Stimulated activated CD8-positive, alpha-beta memory T cell treated with anti-CD3 and anti-CD28 coated beads, Interleukin-2, amount 100 ng/mL, for 48 hours (primary cell): ENCODE data around the gene MYO15A.

Experiments used
- DNase-seq, 2 donors: peaks; one replicate each; pipeline ENCODE4 v3.0.0-alpha.2; 2020; ENCODE audit warnings: low read depth in 2 of 2

MYO15A gene

DNA sequence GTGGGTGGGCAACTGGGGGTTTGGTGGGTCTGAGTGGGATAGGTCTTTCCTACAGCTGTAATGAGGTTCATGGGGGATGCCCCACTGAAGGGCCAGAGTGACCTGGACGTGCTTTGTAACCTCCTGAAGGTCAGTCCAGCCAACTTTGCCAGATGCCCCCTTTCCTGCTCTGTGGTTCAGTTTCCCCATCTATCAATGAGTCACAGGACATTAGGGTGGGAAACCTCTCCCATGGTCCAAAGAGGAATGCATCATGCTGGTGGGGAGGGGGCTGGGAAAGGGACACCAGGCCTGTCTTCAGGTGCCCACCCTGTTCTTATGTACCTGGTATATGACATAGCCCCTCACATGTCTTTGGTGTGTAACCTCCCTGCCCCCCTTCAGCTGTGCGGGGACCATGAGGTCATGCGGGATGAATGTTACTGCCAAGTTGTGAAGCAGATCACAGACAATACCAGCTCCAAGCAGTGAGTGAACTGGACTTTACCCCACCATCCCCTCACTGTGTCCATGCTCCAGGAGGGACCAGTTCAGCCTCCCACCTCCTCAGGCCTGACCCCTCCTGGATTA is 51.1 kb downstream of the MYO15A start:
- DNase-seq = no peak

DNA sequence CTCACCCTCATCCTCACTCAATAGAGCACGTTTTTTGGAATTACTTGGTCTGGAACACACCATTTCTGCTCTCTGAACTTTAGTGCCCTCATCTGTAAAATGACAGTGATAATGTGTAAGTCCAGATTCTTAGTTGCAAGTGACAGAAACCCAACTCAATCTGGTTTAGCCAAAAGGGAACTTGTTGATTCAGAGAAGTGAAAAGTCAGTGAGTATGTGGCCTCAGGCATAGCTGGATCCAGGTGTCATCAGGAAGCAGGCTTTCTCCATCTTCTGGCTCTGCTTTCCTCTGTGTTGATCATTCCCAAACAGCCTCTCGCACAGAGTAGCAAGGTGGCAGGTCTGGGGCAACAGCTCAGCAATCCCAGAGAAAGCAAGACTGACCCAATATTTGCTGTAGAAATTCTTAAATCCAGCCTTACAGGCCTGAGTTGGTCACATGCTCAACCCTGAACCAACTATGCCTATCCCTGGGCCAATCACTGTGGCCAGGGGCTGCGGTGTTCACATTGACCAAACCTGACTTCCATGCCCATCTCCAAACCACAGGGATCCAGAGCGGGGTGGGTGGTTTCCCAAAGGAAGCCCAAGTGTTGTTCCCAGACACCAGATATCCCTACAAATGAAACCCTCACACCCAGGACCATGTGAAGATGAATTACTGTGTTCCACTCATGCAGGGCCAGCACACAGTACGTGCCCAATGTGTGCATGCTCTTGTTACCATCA is 51.7 kb downstream of the MYO15A start:
- no peak for DNase-seq

DNA sequence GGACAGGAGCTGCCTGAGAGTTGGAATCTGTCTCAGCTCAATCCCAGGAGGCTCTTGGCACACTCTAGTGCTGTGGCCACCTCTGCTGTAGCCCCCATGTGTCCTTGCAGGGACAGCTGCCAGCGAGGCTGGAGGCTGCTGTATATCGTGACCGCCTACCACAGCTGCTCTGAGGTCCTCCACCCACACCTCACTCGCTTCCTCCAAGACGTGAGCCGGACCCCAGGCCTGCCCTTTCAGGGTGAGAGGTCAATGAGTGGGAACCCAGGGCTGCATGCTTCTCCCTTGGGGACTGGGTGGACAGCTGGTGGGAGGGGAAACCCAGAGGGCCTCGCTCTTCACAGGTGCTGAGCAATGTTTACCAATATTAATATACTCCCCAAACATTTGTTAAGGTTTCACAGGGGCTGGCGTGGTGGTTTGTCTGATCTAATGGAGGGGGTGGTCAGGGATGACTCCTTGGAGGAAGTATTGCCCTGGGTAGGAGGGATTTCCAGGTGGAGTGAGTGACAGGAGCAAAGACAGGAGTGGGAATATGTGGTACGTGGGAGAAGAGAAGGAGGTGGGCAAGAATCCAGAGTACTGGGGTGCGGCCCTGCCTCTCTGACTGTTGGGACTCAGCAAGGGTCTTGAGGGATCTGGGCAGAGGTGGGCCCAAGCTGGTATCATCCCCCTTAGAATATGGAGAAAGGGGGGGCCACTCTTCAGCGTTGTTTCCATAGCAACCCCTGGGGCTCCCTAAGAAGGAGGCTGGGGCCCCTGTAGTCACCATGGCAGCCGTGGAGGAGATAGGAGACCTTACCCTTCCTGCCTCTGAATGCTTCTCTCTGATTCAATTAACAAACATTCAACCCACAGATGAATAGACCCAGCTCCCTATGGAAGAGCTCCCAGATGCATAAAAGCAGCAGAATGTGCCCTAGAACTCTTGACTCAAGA is 52.9 kb downstream of the MYO15A start:
- DNase-seq = no peak

DNA sequence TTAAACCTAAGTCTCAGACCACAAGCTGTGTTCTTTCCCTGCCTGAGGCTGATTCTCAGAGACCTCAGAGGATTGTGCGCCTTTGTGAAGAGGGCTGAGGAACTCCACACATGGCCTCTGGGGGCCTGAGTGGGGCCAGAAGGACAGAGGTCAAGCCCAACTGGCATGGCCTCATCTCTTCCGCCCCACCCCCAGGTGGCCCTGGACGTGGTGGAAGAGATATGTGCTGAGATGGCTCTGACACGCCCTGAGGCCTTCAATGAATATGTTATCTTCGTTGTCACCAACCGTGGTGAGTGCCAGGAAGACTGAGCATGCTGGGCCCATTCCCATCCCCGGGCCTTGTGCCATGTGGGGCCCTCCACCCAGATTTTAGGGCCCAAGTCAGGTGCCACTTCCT is 55.0 kb downstream of the MYO15A start:
- DNase-seq = no peak

DNA sequence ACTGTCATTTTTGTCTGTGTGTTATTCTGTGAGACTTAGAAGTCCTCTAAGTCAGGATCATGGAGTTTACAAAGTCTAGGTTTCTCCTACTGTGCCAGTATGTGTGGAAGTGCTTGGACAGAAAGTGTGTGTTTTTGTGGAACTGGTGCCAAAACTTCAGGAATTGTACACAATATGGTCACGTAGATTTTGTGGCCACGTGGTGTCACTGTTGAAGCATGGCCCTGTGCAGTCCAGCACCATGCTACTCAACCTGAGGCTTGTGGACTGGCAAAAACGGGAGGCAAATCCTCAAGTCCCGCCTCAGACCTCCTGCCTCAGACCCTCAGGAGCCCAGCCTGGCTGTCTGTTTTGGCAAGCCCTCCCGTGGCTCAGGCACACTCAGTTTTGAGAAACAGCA is 58.3 kb downstream of the MYO15A start:
- no peak for DNase-seq

DNA sequence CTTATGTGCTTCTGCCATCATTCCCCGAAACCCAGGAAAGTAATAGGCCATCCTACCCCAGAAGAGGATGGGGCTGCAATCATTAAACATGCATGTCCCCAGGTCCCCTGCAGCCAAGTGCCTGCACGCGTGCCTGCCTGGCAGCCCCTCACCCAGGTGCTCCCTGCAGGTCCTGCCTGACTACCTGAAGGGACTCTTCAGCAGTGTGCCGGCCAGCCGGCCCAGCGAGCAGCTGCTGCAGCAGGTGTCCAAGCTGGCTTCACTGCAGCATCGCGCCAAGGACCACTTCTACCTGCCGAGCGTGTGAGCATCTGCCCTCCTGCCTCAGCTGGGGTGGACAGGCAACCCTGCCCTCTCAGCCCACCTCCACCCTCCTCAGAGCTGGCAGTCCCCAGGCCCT is 58.9 kb downstream of the MYO15A start:
- no peak for DNase-seq

DNA sequence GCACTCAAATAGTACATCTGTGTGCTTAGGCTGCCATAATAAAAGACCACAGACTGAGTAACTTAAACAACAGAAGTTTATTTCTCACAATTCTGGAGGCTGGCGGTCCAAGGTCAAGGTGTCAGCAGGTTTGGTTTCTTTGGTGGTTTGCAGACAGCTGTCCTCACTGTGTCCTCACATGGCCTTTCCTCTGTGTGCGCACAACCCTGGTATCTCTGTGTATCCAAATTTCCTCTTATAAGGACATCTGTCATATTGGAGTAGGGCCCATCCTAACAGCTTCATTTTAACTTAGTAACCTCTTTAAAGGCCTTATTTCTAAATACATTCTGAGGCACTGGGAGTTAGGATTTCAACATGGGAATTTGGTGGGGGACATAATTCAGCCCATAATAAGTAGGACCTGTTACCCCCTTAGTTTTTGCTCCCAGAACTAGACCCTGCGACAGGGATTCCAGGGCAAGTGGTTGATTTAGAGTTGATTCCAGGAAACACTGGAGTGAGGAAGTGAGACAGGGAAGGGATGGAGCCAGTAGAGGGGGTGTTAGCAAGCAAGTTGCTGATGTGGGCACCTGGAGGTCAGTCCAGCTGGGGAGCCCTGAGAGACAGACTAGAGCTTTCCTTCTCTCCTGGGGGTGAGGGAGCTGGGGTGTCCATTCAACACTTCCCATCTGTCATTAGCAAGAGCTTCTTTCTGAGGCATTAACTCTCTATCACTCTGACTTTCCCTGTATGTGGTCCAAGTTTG is 64.1 kb downstream of the MYO15A start:
- DNase-seq = no peak

DNA sequence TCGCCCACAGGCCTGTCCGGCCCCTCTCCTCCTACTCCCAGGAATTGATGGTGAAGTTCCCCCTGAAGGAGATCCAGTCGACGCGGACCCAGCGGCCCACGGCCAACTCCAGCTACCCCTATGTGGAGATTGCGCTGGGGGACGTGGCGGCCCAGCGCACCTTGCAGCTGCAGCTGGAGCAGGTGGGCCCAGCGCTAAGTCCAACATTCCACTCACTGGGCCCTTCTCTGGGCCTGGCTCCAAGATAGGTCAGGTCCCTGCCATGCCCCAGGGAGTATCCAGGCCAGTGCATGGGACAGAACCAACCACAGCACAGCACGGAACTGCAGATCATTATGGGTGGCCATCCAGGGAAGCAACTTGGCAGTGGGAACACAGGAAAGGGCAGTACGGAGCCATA is 65.2 kb downstream of the MYO15A start:
- no peak for DNase-seq

DNA sequence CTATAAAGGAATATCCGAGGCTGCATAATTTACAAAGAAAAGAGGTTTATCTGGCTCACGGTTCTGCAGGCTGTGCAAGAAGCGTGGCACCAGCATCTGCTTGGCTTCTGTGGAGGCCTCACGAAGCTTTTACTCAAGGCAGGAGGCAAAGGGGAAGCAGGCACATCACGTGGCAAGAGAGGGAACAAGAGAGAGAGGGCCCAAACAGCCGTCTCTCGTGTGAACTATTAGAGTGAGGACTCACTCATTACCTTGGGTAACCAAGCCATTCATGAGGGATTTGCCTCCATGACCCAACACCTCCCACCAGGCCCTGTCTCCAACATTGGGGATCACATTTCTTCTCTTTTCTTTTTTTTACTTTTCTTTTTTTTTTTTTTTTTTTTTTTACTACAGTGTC is 67.6 kb downstream of the MYO15A start:
- no peak for DNase-seq

DNA sequence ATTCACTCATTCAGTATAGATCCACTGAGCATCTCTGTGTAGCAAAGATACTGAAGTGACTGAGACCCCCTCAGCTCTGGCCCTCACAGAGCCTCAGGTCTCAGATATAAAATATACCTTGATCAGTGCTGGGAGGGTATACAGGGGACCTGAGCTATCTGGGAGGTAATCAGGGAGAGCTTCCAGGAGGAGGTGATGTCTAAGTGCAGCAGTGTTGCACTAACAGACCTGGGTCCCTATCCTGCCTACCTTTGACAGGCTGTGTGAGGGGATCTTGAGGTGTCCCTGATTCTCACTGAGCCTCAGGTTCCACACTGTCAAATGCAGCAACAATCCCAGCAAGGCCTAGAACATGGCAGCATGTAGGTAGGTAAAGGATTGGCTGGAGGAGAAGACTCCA is 68.6 kb downstream of the MYO15A start:
- DNase-seq = no peak

DNA sequence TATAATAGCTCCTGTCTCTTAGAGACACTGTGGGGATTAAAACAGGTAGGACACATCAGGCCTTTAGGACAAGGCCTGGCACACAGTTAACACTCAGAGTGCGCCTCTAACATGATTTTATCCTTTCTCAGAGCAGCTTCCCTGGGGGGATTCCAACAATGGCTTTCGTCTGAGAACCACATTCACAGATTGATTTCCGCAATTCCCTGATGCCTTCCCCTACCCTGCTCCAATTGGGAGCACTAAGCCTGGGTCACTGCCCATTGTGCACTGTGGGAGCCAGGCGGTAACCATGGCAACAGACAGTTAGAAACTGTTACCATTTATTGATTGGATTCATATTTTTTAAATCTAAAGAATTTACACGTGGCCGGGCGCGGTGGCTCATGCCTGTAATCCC is 69.2 kb downstream of the MYO15A start:
- no peak for DNase-seq

DNA sequence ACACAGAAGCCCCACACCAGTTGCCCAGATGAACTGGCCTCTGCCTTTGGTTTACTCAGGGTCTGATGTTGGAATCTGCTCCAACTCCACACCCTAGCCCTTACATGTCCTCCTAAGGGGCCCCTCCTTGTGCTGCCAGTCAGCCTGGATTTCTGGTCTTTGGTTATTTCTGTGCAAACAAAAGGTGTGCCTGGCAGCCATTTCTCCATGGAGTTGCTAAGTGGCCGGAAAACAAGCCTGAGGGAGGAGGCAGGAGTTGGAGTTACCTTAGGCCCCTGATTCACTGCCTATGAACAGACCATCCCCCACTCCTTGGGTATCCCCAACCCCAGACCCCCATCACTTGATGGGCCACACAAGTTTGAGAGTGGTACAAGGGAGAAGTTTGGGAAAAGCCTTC is 70.6 kb downstream of the MYO15A start:
- DNase-seq = no peak

DNA sequence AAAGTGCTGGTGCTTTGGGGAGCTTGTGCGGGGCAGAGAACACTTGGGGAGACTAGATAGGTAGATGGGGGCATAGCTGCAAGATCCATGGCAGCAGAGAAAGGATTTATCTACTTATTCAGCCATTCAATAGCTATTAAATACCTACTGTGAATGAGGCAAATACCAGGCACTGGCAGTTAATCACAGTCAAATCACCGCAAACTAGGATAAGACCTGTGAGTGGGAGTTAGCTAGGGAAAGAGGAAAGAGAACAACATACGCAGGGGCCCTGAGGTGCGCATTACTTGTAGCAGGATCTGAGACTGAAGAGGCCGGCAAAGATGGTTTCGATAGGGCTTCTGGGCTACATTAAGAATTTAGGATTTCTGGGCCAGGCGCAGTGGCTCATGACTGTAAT is 71.2 kb downstream of the MYO15A start:
- DNase-seq = no peak

DNA sequence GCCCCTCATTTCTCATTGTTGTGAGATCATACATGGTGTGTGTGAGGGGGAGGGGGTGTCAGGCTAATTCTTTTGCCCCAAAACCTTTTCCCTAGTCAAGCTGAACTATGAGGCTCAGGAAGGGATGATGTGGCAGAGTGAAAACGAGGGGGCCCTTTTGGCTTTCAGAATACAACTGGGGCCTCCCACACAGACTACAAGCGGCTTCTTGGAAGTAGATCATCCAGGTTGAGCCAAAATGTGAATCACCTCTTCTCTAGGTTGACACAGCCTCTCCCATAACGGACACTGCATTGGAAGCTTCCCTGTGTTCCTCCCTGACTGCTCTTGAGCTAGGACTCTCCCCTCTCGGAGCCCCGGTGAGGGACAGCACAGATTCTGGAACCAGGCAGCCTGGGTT is 72.8 kb downstream of the MYO15A start:
- peak in 1 of 2 donors; percentile 45 for DNase-seq

DNA sequence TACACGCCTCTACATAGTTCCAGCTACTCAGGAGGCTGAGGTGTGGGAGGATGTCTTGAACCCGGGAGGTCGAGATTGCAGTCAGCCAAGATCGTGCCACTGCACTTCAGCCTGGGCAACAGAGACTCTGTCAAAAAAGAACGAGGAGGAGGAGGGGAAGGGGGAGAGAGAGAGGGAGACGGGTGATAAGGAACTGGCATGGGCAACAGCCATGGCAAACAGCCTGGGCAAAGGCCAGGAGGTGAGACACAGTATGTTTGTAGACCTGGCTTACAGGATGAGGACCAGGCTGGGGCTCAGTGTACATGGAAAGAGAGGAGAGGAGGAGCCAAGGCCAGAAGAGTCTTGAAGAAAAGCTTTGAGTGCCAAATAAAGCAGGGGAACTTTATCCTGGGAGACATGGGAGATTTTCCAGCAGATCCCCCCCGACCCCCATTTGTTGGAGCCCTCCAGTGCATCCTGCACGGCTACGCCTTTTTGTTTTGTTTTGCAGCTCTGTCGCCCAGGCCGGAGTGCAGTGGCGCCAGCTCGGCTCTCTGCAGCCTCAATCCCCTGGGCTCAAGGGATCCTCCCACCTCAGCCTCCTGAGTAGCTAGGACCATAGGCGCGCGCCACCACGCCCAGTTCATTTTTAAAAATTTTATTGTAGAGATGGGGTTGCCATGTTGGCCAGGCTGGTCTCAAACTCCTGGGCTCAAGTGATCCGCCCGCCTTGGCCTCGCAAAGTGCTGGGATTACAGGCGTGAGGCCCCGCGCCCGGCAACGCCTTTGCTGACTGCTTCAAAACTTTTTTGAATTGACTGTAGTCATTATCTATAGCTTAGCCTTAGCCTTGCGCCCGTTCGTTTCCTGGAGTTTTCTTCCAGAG is 73.8 kb downstream of the MYO15A start:
- DNase-seq = no peak

DNA sequence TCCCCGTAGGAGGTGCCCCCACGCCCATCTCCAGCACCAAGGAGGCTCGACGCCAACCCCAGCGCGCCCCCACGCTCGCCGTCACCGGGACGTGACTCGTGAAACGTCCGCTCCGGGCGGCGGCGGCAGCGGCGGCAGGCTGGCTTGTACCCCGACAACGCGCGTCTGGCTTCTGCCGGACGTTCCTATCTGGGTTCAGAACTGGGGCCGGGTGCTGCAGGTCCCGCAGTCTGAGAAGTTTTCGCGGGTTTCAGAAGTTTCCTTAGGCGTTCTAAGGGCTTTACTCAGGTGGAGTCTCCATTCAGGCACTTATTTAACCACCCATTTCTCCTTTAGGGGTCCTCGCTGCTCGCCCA is 74.4 kb downstream of the MYO15A start:
- peak; percentile 77 to 80 for DNase-seq

DNA sequence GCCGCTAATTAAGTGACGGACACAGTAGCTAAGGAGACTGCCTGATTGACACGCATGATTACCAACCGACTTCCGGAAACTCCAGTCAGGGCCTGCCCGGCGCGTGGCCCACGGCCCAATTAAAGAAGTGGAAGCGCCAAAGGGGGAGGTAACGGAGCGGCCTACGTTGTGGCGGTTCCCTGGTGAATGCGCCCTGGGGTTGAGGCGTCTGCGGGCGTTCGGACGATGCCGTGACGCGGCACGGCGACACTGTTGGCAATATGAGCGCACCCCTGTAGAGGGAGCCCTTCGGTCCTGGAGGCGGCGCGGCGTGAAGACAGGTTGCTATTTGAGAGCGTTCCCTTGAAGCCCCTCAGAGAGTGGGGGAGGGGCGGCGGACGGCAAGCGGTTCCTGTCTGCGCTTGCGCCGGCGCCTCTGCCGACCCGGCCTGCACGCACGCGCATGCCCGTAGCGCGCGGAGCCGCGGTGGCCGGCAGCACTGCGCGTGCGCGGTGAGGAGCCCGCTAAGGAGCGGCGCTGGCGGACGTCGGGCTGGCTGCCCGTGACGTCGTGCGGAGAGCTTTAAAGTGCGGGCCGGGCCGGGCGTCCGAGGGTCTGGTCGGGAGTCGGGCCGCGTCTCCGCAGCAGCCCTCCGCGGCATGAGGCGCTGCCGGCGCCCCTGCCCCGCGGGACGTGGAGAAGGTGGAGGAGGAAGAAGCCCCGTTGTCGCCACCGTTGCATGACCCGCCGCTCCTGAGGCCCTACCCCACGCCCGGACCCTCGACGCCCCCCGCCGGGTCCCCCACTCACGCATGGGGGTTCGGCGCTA is 75.0 kb downstream of the MYO15A start, which contains the start of gene ALKBH5:
Gene ALKBH5 (plus strand): TSS at position 495 of the 809 bp plus-strand sequence. CDS start 416 bp downstream, outside the sequence.
- DNase-seq = peak; percentile 97 to 98

DNA sequence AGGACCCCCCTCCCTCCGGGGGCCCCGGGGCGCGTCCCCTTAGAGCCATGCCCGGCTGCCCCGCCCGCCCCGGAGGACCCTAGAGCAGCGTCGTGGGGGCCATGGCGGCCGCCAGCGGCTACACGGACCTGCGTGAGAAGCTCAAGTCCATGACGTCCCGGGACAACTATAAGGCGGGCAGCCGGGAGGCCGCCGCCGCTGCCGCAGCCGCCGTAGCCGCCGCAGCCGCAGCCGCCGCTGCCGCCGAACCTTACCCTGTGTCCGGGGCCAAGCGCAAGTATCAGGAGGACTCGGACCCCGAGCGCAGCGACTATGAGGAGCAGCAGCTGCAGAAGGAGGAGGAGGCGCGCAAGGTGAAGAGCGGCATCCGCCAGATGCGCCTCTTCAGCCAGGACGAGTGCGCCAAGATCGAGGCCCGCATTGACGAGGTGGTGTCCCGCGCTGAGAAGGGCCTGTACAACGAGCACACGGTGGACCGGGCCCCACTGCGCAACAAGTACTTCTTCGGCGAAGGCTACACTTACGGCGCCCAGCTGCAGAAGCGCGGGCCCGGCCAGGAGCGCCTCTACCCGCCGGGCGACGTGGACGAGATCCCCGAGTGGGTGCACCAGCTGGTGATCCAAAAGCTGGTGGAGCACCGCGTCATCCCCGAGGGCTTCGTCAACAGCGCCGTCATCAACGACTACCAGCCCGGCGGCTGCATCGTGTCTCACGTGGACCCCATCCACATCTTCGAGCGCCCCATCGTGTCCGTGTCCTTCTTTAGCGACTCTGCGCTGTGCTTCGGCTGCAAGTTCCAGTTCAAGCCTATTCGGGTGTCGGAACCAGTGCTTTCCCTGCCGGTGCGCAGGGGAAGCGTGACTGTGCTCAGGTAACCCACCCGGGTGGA is 75.8 kb downstream of the MYO15A start:
- peak; percentile 43 to 54 for DNase-seq

DNA sequence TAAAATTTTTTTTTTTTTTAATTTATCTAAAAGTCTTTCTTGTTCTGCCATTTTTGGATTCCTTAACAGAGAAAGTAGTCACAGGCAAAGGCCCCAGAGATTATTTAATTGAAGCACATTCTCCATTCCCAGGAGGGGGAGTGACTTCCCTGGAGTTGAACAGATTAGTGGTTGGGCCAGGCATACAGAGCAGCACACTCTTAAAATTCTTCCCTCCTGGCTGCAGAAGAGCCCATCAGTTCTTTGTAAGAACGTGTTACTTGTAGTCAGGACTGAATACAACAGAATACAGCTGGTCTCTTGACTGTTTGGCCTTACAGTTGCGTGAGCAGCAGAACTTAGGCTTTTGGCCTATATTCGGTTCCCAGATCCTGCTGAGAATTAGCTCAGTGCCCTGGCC is 76.8 kb downstream of the MYO15A start:
- no peak for DNase-seq
